ENCODE data around the gene PIP5K1C.

DNA sequence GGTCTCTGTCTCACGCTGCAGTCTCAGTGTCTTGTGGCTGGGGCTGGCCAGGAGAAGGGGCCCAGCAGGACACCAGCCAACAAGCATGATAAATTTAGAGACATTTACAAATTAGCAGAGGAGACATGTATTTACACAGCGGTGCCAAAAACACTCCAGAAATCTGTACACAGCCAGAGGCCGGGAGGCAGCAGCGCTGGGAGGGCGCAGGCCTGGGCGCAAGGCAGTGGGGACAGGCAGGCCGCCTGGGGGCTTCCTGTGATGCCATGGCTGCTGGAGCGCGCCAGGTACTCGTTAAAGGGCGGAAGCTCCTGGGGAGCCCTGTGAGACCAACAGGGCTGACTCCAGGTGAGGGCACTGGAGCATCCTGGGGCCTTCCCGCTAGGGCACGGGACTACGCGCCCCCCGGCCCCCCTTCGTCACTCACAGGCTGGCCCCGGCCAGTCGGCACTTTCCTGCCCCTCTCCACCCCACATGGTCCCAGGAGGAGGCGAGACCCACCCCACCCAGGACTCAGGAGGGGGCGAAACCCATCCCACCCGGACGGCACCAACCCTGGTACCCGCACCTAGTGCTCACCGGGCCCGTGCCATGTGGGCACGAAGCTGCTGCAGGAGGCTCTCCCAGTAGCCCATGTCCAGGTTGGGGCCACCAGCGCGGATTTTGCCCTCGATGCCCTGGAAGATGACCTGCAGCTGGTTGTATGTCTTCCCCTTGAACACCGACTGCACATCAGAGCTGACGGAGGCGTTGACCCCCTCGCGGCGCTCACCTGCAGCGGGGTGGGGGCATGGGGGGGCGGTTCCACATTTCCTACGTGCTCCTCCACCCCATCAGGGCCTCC is 86.2 kb downstream of the PIP5K1C start:
- TF ChIP-seq, protein P1, sequence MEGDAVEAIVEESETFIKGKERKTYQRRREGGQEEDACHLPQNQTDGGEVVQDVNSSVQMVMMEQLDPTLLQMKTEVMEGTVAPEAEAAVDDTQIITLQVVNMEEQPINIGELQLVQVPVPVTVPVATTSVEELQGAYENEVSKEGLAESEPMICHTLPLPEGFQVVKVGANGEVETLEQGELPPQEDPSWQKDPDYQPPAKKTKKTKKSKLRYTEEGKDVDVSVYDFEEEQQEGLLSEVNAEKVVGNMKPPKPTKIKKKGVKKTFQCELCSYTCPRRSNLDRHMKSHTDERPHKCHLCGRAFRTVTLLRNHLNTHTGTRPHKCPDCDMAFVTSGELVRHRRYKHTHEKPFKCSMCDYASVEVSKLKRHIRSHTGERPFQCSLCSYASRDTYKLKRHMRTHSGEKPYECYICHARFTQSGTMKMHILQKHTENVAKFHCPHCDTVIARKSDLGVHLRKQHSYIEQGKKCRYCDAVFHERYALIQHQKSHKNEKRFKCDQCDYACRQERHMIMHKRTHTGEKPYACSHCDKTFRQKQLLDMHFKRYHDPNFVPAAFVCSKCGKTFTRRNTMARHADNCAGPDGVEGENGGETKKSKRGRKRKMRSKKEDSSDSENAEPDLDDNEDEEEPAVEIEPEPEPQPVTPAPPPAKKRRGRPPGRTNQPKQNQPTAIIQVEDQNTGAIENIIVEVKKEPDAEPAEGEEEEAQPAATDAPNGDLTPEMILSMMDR (IDR thresholded peaks at IDR 0.05): no peak
- TF ChIP-seq POLR2A (IDR thresholded peaks at IDR 0.05): no peak
- TF ChIP-seq EP300 (IDR thresholded peaks at IDR 0.05): no peak
